ENCODE results near the gene MRPL27.

Gene MRPL27

GRCh38 chr17:50318501-50319285 is 54.3 kb downstream of the MRPL27 start:
- no peaks in the 10 kb centered on the region for H3K9me2 ChIP-seq (ENCODE audit: low read depth, low read length)
- H3K4me2 ChIP-seq (ENCODE audit: low read length) = no peak overlapping the region
- H3K27me3 ChIP-seq (ENCODE audit: insufficient read depth, low read length) = peaks cover 19% of the 10 kb centered on the region; the same call in 1 of the 2 replicates
- H3F3A ChIP-seq (ENCODE audit: insufficient read depth, low read length) = no peaks in the 10 kb centered on the region
- TF ChIP-seq EZH2 (IDR thresholded peaks at IDR 0.05; ENCODE audit: borderline replicate concordance, low read length) (no peak), CTCF (IDR thresholded peaks at IDR 0.05; ENCODE audit: low read length) (no peak)
- no peak overlapping the region for H3K27ac ChIP-seq (ENCODE audit: low read depth, low read length, poor library complexity, severe bottlenecking)
- H3K9me3 ChIP-seq (ENCODE audit: low read length) = no peaks in the 10 kb centered on the region
- no peak overlapping the region for H3K4me3 ChIP-seq (ENCODE audit: low read depth, low read length, poor library complexity, severe bottlenecking)
- H3K79me2 ChIP-seq (ENCODE audit: insufficient read depth, low read length) = no peaks in the 10 kb centered on the region
- H3K9ac ChIP-seq (ENCODE audit: low read length) = no peak overlapping the region
- H2AFZ ChIP-seq (ENCODE audit: low read length) = no peak overlapping the region
- no peaks in the 10 kb centered on the region for H3K36me3 ChIP-seq (ENCODE audit: insufficient read depth, low read length)
- H4K20me1 ChIP-seq (ENCODE audit: insufficient read depth, low read length) = no peaks in the 10 kb centered on the region
- H3K4me1 ChIP-seq (ENCODE audit: insufficient read depth, low read length, severe bottlenecking) = no peaks in the 10 kb centered on the region

Data from OCI-LY1 (cell line).